ENCODE data around the gene FASTKD3.

The FASTKD3 gene

GRCh38 chr5:7888901-7889300 is 20.1 kb upstream of the FASTKD3 start:
- CTCF ChIA-PET = interaction anchor here (3.1 to 3.4 kb wide), 2 partner anchors 12 to 39 kb away, joined by 19 to 23 read pairs; no protein-coding TSS in a partner anchor
- no peak for DNase-seq
- H3K36me3 Mint-ChIP-seq = peaks cover 53% of the 10 kb centered on the region
- no peak overlapping the region for H3K27ac Mint-ChIP-seq
- H3K4me1 Mint-ChIP-seq = peaks cover 7% of the 10 kb centered on the region
- H3K27me3 Mint-ChIP-seq = no peaks in the 10 kb centered on the region
- H3K4me3 Mint-ChIP-seq = no peak overlapping the region
- no peaks in the 10 kb centered on the region for H3K9me3 Mint-ChIP-seq

- peaks cover 2% of the 10 kb centered on the region for H3K4me1 Mint-ChIP-seq
- no peak for DNase-seq
- no peaks in the 10 kb centered on the region for H3K27me3 Mint-ChIP-seq
- CTCF ChIA-PET = interaction anchor here (0.7 to 3.4 kb wide), 11 partner anchors 9 to 1691 kb away, joined by 3 to 23 read pairs (median 5); partner anchors contain the start of genes FASTKD3 and MTRR
- no peaks in the 10 kb centered on the region for H3K9me3 Mint-ChIP-seq
- no peak overlapping the region for H3K27ac Mint-ChIP-seq
- H3K4me3 Mint-ChIP-seq = no peak overlapping the region
- peaks cover 53% of the 10 kb centered on the region for H3K36me3 Mint-ChIP-seq
These were observed 18.1 kb upstream of the FASTKD3 start for GRCh38 chr5:7886849-7887475.

DNA sequence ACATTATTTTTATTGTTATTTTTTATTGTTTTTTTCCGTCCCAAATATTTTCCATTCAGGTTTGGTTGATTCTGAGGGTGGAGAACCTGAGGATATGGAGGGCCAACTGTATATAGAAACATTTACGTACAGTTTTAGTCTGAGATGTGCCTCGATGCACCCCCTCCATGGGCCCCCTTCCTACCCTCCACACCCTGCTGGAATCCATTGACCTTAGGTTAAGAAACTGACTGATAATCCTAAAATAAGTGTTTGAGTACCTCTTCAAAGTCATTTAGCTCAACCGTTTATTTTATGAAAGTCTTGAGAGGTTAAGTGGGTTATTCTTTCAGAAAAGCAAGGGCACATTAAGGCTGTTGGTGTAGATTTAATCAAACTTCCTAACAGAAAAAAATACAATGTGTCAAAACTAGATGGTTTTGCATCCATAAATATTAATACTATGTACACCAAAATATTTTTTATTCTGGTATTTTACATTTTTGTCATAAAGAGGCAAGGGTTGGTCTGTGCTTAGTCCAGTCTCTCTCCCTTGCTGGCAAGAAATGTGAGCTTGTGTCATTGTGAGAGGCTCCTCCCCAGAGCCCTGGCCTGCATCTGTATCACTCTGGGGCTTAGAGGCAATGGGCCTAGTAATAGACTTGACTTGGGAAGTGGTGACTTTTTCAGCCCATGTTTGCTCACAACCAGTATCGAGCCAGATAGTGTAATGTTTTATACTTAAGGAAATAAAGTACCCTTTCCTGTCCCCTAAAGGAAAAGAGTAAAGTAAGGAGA is 15.8 kb upstream of the FASTKD3 start:
- H3K9me3 Mint-ChIP-seq = no peaks in the 10 kb centered on the region
- no peak for DNase-seq
- no peak overlapping the region for H3K4me3 Mint-ChIP-seq
- H3K27ac Mint-ChIP-seq = peak overlapping the region; percentile 16
- H3K4me1 Mint-ChIP-seq = peaks cover 2% of the 10 kb centered on the region
- no peaks in the 10 kb centered on the region for H3K27me3 Mint-ChIP-seq
- peaks cover 55% of the 10 kb centered on the region for H3K36me3 Mint-ChIP-seq
- CTCF ChIA-PET = no interaction called here

DNA sequence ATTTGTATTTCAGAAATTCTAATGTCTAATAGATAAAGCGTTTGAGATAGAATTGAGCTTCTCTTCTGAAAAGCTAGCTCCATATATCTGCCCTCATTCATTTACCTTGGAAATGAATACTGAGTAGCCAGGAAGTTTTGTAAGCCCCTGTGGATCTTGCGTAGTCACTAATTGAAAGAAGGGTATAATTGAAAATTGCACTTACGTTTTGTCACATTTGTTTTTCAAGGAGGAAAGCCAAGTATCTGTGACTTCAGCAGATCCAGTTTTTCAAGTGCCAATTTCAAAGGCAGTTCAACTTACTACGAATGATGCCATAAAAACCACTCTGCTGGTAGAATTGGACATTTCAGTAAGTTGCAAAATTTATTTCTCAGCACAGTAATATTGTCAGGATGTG is 14.1 kb upstream of the FASTKD3 start:
- CTCF ChIA-PET = no interaction called here
- H3K4me1 Mint-ChIP-seq = peaks cover 4% of the 10 kb centered on the region
- DNase-seq = no peak
- peaks cover 57% of the 10 kb centered on the region for H3K36me3 Mint-ChIP-seq
- no peak overlapping the region for H3K4me3 Mint-ChIP-seq
- H3K27me3 Mint-ChIP-seq = no peaks in the 10 kb centered on the region
- no peaks in the 10 kb centered on the region for H3K9me3 Mint-ChIP-seq
- no peak overlapping the region for H3K27ac Mint-ChIP-seq

- Mint-ChIP-seq H3K27ac (no peak overlapping the region), H3K9me3 (no peaks in the 10 kb centered on the region), H3K4me3 (no peak overlapping the region), H3K36me3 (peaks cover 59% of the 10 kb centered on the region), H3K27me3 (no peaks in the 10 kb centered on the region), H3K4me1 (peaks cover 6% of the 10 kb centered on the region)
- CTCF ChIA-PET = interaction anchor here (1.3 kb wide), 1 partner anchor 15 kb away, joined by 3 read pairs; no protein-coding TSS in a partner anchor
- DNase-seq = no peak
These were observed 13.0 kb upstream of the FASTKD3 start for GRCh38 chr5:7881816-7882215.

GRCh38 chr5:7881091-7881490 is 12.3 kb upstream of the FASTKD3 start:
- DNase-seq = no peak
- H3K27ac Mint-ChIP-seq = no peak overlapping the region
- H3K4me3 Mint-ChIP-seq = no peak overlapping the region
- H3K9me3 Mint-ChIP-seq = no peaks in the 10 kb centered on the region
- H3K4me1 Mint-ChIP-seq = peaks cover 13% of the 10 kb centered on the region
- no peaks in the 10 kb centered on the region for H3K27me3 Mint-ChIP-seq
- CTCF ChIA-PET = interaction anchor here (1.2 to 1.3 kb wide), 2 partner anchors 9 to 14 kb away, joined by 3 to 4 read pairs; no protein-coding TSS in a partner anchor
- peaks cover 60% of the 10 kb centered on the region for H3K36me3 Mint-ChIP-seq

DNA sequence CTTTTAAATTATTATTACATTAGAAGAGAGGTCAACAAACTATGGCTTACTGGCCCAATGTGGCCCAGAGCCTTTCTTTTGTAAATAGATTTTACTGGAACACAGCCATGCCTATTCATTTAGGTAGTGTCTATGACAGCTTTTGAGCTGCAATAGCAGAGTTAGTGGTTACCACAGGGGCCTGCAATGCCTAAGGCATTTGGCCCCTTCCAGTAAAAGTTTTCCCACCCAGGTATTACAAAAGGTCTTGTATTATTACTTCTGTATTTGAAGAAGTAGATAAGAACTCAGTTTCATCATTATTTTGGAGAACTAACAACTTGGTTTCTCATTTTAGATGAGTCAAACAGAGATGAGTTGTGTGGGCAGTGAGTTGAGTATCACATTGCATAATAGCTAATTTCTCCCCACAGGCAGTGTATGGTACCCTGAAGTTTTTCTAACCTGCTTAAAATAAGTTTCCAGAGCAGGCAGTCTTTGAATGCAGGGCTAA is 9.6 kb upstream of the FASTKD3 start:
- H3K27me3 Mint-ChIP-seq = no peaks in the 10 kb centered on the region
- peaks cover 30% of the 10 kb centered on the region for H3K4me1 Mint-ChIP-seq
- H3K27ac Mint-ChIP-seq = no peak overlapping the region
- no peak overlapping the region for H3K4me3 Mint-ChIP-seq
- no peaks in the 10 kb centered on the region for H3K9me3 Mint-ChIP-seq
- H3K36me3 Mint-ChIP-seq = peaks cover 64% of the 10 kb centered on the region
- CTCF ChIA-PET = interaction anchor here (4.2 kb wide), 1 partner anchor 9 kb away, joined by 23 read pairs; no protein-coding TSS in a partner anchor
- DNase-seq = no peak

- no peak for DNase-seq
- peaks cover 36% of the 10 kb centered on the region for H3K4me1 Mint-ChIP-seq
- H3K36me3 Mint-ChIP-seq = peaks cover 60% of the 10 kb centered on the region
- H3K9me3 Mint-ChIP-seq = no peaks in the 10 kb centered on the region
- no peak overlapping the region for H3K4me3 Mint-ChIP-seq
- H3K27me3 Mint-ChIP-seq = no peaks in the 10 kb centered on the region
- no peak overlapping the region for H3K27ac Mint-ChIP-seq
- CTCF ChIA-PET = interaction anchor here (4.2 kb wide), 1 partner anchor 10 kb away, joined by 23 read pairs; no protein-coding TSS in a partner anchor
These were observed 9.0 kb upstream of the FASTKD3 start for GRCh38 chr5:7877851-7878250.

DNA sequence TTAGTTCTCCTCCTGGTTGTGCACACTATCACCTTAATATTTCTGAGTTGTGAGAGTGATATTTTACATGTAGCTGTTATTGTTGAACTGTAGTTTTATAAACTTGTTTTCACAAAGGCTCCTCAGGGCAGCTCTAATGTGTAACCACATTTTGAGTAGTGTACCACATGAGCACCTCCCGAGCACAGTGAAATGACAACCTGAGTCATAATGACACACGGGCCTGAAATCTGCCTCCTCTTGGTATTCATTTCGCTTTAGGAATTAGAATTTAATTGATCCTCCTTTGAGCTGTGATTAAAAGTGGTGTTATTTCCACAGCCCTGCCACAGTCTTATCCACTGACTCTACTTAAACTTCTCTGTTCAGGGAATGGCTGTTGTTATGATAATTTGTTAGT is 8.0 kb upstream of the FASTKD3 start:
- DNase-seq = no peak
- CTCF ChIA-PET = interaction anchor here (4.2 kb wide), 1 partner anchor 11 kb away, joined by 23 read pairs; no protein-coding TSS in a partner anchor
- no peaks in the 10 kb centered on the region for H3K27me3 Mint-ChIP-seq
- H3K4me3 Mint-ChIP-seq = no peak overlapping the region
- no peaks in the 10 kb centered on the region for H3K9me3 Mint-ChIP-seq
- peaks cover 55% of the 10 kb centered on the region for H3K36me3 Mint-ChIP-seq
- H3K27ac Mint-ChIP-seq = no peak overlapping the region
- peaks cover 45% of the 10 kb centered on the region for H3K4me1 Mint-ChIP-seq

- Mint-ChIP-seq H3K4me3 (no peak overlapping the region), H3K27me3 (no peaks in the 10 kb centered on the region), H3K9me3 (no peaks in the 10 kb centered on the region), H3K4me1 (peaks cover 62% of the 10 kb centered on the region), H3K36me3 (peaks cover 53% of the 10 kb centered on the region), H3K27ac (no peak overlapping the region)
- CTCF ChIA-PET = interaction anchor here (4.2 kb wide), 1 partner anchor 12 kb away, joined by 23 read pairs; no protein-coding TSS in a partner anchor
- DNase-seq = no peak
These were observed 6.3 kb upstream of the FASTKD3 start for GRCh38 chr5:7875151-7875550.

GRCh38 chr5:7874639-7875038 is 5.8 kb upstream of the FASTKD3 start:
- Mint-ChIP-seq H3K27ac (no peak overlapping the region), H3K4me3 (no peak overlapping the region), H3K27me3 (no peaks in the 10 kb centered on the region), H3K36me3 (peaks cover 57% of the 10 kb centered on the region), H3K9me3 (no peaks in the 10 kb centered on the region), H3K4me1 (peaks cover 67% of the 10 kb centered on the region)
- DNase-seq = no peak
- CTCF ChIA-PET = no interaction called here

DNA sequence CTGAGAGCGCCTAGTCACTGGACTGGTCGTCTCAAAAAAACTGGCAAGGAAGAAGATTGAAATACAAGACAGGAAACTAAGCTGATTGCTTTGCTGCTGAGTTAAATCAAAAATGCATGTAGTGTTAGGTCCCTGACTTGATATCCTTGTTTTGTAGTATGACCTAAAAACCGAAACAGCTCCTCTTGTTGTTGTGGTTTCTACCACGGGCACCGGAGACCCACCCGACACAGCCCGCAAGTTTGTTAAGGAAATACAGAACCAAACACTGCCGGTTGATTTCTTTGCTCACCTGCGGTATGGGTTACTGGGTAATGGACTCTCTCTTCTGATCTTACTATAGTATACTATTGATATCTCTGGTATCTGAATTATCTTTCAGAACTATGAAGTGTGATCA is 4.4 kb upstream of the FASTKD3 start:
- peaks cover 67% of the 10 kb centered on the region for H3K4me1 Mint-ChIP-seq
- CTCF ChIA-PET = interaction anchor here (1.3 to 1.4 kb wide), 2 partner anchors 14 to 16 kb away, joined by 4 to 9 read pairs; no protein-coding TSS in a partner anchor
- H3K36me3 Mint-ChIP-seq = peaks cover 50% of the 10 kb centered on the region
- H3K4me3 Mint-ChIP-seq = peak overlapping the region; percentile 59
- H3K27me3 Mint-ChIP-seq = no peaks in the 10 kb centered on the region
- H3K9me3 Mint-ChIP-seq = no peaks in the 10 kb centered on the region
- peak; percentile 52 for DNase-seq
- peak overlapping the region; percentile 93 for H3K27ac Mint-ChIP-seq

GRCh38 chr5:7872517-7873130 is 3.8 kb upstream of the FASTKD3 start:
- DNase-seq = no peak
- no peaks in the 10 kb centered on the region for H3K27me3 Mint-ChIP-seq
- H3K4me3 Mint-ChIP-seq = peak overlapping the region; percentile 59
- CTCF ChIA-PET = interaction anchor here (1.1 to 1.4 kb wide), 4 partner anchors 8 to 15 kb away, joined by 3 to 9 read pairs (median 4); no protein-coding TSS in a partner anchor
- H3K9me3 Mint-ChIP-seq = no peaks in the 10 kb centered on the region
- peaks cover 44% of the 10 kb centered on the region for H3K36me3 Mint-ChIP-seq
- H3K4me1 Mint-ChIP-seq = peaks cover 68% of the 10 kb centered on the region
- H3K27ac Mint-ChIP-seq = peak overlapping the region; percentile 93

DNA sequence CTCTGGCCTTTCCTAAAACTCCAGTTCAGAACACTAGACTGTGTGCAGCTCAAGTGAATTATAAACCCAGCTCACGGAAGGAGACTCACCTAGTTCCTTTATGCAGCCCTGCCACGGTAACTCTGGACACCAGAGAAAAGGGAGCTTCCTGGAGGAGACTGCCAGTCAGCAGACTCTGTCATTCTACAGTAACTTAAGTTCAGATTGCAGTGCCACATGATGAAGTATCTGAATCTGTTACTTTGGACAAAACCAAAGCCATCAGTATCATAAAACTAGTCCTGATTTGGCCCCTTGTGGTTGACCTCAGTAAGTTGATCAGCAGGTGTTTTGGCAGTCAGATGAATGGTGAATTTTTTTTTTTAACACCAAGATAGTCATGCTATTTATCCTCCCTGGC is 2.8 kb upstream of the FASTKD3 start:
- CTCF ChIA-PET = interaction anchor here (1.1 to 1.4 kb wide), 3 partner anchors 9 to 15 kb away, joined by 3 to 5 read pairs (median 4); no protein-coding TSS in a partner anchor
- peaks cover 43% of the 10 kb centered on the region for H3K36me3 Mint-ChIP-seq
- H3K9me3 Mint-ChIP-seq = no peaks in the 10 kb centered on the region
- no peaks in the 10 kb centered on the region for H3K27me3 Mint-ChIP-seq
- H3K4me1 Mint-ChIP-seq = peaks cover 74% of the 10 kb centered on the region
- H3K27ac Mint-ChIP-seq = peak overlapping the region; percentile 66
- H3K4me3 Mint-ChIP-seq = peak overlapping the region; percentile 0
- DNase-seq = no peak

Data from activated naive CD4-positive, alpha-beta T cell treated with anti-CD3 and anti-CD28 coated beads, Interleukin-2, amount 10 ng/mL, durations not matched to agents 7 days and 5 days (primary cell).